SH-SY5Y (cell line): Measurements from ENCODE around the gene MNAT1.

Experiments
- GATA2 ChIP-seq: IDR thresholded peaks from 2 replicates; pipeline ENCODE4 v1.6.1; 2011; ENCODE audit warnings: mild to moderate bottlenecking, low read depth, low read length
- GATA3 ChIP-seq: IDR thresholded peaks from 2 replicates; pipeline ENCODE4 v1.6.1; 2011; ENCODE audit warnings: low read depth, mild to moderate bottlenecking, low read length, moderate library complexity

MNAT1 gene

DNA sequence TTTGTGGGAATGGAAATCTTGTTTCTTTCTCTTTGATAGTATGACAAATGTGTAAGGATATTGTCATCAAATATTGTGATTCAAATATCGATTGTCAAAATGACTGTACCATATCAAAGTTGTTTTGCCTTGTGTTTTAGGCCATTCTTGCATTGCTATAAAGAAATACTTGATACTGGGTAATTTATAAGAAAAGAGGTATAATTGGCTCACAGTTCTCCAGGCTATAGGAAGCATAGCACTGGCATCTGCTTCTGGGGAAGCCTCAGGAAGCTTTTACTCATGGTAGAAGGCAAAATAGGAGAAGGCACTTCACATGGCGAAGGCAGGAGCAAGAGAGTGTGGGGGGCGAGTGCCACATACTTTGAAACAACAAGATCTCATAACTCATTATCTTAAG, 238.5 kb downstream of the MNAT1 start:
- TF ChIP-seq GATA2 = no peak
- no peak for TF ChIP-seq GATA3

DNA sequence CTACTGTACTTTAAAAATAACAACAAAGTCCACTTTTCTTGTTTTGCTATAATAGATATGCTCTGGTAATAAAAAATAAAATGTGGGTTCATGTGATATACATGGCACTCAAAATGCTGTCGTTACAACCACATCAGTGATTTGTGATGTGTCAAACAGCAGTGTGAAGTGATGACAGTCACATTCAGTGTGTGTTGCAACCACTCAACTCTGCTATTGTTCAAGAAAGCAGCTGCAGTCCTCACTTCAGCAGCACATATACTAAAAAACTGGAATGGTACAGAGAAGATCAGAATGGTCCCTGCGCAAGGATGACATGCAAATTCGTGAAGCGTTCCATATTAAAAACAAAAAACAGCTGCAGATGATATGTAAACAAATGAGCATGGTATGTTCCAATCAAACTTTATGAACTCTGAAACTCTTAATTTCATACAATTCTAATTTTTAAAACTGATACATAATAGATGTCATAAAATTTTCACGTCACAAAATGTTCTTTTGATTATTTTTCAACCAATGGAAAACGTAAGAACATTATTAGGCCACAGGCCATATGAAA, 239.6 kb downstream of the MNAT1 start:
- TF ChIP-seq GATA3 (no peak), GATA2 (no peak)

DNA sequence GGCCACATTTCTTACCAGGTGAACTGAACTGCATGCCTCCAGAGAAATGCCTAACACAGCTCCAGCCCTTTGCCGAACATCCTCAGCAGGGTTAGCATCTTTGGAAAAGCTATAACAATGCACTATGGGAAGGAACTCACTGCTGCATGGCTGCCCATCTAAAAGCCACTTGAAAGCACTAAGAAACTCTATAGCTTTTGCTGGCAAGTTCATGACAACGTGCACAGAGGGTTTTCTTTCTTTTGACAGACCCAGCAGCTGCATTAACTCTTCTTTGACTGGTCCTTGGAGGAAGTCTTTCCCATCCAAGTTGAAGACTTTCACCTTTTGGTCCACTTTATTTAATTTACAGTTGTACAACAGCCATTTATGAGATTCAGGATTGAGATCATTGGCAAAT, 241.0 kb downstream of the MNAT1 start:
- TF ChIP-seq GATA3 (no peak), GATA2 (no peak)

DNA sequence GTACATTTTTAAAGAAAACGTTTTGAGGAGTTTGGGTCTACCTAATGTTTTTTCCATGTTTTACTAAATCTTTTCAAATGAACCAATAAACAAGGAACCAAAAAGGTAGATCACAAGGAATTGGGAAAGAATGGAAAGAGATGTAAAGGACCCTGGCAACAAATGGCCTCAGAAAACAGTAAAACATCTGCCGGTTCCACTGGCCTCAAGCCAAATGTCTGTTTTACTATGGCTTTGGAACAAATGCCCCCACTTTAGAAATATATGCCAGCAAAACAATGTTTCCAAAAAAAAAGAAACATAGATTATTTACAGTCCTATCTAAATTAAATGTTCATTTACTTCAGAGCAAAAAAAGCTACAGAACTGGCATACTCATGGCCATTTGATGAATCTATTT, 243.3 kb downstream of the MNAT1 start:
- no peak for TF ChIP-seq GATA3
- TF ChIP-seq GATA2 = no peak

DNA sequence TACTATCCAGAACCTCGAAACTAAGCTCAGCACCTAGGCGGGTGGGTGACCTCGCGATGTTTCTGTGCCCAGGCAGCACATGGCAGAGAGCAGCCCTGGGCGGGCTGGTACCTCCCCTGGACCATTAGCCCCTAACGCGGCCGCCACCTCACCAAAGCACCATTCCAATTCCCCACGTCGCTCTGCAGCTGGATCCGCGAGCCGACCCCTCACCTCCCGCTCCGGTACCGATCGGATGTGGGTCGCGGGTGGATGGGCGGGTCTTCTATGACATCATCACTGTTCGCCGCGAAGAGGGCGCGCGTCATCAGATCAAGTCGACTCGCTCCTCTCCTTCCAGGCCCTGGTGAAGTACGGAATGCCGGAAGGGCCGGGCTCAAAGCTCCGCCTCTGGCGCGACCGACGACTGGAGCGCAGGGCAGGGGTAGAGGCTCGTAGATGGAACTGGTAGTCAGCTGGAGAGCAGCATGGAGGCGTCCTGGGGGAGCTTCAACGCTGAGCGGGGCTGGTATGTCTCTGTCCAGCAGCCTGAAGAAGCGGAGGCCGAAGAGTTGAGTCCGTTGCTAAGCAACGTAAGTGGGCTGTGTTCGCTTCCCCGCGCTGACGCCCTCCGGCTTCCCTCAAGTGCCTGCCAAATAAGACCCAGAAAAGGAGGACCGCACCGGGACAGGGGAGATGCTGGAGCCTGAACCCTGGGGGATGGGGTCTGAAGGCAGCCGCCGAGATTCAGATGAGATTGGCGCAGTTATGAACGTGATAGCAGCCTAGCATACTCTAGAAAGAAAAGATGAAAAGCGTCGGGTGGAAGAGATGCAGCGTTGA, 246.5 kb downstream of the MNAT1 start, which contains the start of the genes SLC38A6 and TRMT5:
Gene SLC38A6, plus strand, starts transcription at position 435 of the 822 bp plus-strand sequence. Its CDS starts 33 bp downstream, at position 468.
Gene TRMT5, minus strand, starts transcription at position 269 of the 822 bp plus-strand sequence. Its CDS starts 106 bp downstream, at position 163.
- no peak for TF ChIP-seq GATA3
- TF ChIP-seq GATA2 = no peak

DNA sequence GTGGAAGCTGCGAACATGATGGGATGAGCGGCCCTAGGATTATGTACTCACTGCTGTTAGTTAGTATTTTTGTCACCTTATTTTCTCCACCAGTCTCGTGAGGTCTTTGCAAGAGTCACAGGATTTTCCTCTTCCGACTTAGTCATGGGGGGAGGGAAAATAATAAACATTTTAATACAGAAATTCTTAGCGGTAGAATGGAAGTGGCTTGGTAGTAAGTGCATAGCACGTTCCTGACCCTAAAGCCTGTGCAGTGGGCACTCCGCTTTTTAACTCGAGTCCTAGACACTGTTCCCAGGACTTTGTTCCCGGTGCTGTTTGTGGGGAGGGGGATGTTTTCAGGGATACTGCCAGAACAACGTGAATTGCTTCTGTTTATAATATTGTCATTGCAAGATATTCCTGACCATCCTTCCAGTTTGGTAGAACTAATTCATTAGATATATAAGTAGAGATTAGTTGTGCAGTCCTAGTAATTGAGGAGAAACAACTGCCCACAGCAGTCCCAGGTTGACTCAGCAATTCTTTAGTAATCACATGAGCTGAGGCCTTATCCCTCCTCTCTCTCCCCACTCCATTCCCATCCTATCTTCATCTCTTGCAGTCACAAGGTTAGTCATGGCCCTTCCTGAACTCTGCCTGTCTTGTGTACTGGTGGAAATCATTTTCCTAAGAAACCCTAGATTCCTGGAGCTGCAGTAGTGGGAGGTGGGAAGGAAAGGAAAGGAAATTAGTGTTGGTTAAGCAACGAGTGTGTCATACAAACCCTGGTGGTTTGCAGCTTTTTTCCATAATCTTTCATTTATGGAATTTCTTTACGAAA, 247.3 kb downstream of the MNAT1 start:
- TF ChIP-seq GATA3 (no peak), GATA2 (no peak)

DNA sequence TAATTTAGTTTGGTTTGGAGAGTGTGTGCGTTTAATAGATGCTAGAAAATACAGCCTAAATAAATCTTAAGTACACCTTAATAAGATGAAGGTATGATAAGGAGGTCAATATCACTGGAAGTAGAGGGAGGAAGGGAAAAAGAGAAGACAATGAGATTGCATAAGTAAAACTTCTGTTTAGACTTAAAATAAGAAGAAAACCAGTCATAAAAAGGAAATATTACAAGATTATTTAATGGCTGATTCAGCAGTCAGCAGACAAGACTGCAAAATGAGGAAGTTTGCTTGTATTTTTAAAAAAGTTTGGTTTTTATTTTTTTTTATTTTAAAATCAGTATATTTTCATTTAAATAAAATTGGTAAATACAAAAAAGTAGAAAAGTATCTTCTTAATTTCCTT, 249.6 kb downstream of the MNAT1 start:
- no peak for TF ChIP-seq GATA3
- TF ChIP-seq GATA2 = no peak

DNA sequence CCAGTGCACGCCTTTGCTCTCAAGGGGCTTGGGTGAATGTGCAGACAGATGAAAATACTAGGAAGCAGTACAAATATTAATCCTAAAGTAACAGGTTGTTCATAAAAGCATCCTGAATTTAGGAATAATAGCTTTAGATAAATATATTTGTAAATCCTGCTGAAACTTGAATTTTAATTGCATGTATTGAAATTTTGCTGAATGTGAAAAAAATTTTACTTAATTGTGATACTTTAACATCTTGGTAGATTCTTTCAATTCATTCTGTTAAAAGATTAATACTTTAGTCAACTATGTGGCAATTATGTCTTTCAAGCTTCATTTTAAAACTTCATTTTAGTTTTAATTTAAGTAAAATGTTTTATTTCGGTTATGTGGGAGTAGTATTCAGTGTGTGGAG, 251.9 kb downstream of the MNAT1 start:
- TF ChIP-seq GATA3 (no peak), GATA2 (no peak)

DNA sequence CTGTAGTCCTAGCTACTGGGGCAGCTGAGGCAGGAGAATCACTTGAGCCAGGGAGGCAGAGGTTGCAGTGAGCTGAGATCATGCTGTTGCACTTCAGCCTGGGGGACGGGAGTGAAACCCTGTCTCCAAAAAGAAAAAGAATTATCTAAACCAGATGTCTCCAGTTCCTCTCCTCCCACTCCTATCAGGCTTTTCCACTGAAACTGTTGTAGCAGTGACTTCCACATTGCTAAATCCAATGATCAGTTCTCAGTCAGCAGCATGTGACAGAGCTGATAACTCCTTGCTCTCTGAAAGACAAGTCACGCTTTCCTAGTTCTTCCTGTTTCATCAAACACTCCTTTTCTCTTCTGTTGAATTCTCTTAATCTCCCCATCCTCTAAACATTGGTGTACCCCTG, 255.0 kb downstream of the MNAT1 start:
- no peak for TF ChIP-seq GATA3
- TF ChIP-seq GATA2 = no peak

DNA sequence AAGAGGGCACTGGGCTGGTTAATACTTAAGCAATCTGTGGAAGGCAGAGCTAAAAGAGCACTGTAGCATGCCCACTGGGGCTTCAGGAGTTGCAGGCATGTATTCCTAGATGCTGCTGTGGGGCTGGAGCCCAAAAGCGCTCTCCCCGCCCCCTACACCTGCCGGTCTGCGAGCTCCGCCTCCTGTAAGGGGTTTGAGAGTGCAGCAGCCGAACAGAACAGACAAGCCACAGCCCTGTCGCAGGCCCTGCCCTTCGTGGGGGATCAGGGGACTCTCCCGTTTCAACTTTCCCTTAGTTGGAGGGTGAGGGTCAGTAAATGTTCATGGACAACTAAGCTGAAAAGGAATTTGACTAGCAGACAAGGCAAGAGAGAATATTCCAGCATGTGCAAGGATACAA, 264.1 kb downstream of the MNAT1 start:
- no peak for TF ChIP-seq GATA2
- TF ChIP-seq GATA3 = no peak

DNA sequence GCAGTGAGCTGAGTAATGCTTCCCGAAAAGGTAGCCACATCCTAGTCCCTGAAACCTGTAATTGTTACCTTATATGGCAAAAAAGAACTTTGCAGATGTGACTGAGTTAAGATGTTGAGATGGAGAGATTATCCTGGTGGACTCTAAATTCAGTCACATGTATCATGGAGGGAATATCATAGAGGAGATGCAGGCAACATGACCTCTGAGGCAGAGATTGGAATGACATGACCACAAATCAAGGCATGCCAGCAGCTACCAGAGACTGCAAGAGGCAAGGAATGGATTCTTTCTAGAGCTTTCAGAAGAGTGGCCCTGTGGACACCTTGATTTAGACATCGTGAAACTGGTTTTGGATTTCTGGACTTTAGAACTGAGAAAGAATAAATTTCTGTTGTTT, 265.0 kb downstream of the MNAT1 start:
- no peak for TF ChIP-seq GATA2

DNA sequence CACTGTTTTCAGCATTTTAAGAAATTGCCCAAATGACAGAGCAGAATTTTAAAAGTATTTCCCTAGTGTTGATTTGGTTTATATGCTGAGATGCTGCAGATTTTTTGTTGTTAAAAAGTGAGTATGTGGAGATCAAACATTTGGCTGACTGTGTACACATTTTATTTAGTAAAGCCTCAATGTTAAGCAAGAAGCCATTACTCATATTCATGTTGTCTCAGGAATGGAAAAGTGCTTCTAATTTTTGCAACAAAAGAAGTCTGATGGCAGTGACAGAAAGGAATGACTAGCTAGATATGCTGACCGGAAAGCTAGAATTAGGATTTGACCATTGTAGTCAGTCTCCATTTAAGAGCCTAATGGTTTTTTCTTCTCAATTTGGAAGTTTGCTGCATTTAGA, 269.0 kb downstream of the MNAT1 start:
- no peak for TF ChIP-seq GATA2
- TF ChIP-seq GATA3 = no peak

DNA sequence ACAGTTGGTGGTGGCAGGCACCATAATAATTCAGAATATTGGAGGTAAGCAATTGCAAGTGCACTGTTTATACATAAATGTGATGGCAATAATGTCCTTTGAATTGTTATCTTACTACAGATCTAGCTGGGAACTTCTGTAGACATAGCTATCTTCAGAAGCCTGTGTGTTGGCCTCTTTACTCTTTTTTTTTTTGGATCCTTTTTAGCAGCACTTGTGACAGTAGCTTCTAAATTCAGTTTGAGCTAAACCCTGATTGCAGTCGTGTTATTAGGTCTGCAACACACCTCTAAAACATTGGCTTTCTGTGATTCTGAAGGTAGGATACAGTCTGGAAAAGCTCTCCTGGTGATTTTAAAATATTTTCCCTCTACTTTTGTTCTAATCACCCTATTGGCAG, 285.0 kb downstream of the MNAT1 start:
- TF ChIP-seq GATA2 = no peak
- peak; percentile 38; the same call in 1 of the 2 replicates for TF ChIP-seq GATA3
